ENCODE results near the gene CS.

DNA sequence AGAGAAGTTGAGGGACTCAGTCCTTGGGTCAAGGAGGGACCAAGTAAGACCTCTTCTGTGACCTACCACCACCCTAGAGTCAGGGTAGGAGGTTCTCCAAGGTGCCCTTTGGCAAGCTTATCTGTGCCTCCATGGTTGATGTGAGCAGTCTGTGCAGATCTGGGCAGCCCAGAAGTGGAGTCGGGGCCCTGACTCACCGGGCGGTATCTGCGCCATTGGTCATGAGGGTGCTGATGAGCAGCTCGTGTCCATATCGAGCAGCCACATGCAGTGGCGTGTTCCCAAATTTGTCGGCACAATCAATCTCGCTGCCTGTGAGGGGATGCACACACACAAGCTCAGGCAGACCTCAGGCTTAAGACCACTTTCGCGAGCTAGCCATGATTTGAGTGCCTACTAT is 47.0 kb downstream of the CS start:
- TF ChIP-seq, protein P1, sequence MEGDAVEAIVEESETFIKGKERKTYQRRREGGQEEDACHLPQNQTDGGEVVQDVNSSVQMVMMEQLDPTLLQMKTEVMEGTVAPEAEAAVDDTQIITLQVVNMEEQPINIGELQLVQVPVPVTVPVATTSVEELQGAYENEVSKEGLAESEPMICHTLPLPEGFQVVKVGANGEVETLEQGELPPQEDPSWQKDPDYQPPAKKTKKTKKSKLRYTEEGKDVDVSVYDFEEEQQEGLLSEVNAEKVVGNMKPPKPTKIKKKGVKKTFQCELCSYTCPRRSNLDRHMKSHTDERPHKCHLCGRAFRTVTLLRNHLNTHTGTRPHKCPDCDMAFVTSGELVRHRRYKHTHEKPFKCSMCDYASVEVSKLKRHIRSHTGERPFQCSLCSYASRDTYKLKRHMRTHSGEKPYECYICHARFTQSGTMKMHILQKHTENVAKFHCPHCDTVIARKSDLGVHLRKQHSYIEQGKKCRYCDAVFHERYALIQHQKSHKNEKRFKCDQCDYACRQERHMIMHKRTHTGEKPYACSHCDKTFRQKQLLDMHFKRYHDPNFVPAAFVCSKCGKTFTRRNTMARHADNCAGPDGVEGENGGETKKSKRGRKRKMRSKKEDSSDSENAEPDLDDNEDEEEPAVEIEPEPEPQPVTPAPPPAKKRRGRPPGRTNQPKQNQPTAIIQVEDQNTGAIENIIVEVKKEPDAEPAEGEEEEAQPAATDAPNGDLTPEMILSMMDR (IDR thresholded peaks at IDR 0.05) = no peak
- no peak for TF ChIP-seq POLR2A (IDR thresholded peaks at IDR 0.05)

Data from uterus (tissue), 2 donors.